Measurements from ENCODE around the gene CBY1. TPM values are rescaled to one million over a fixed set of nuclear protein-coding genes. Genes with fewer than 3 reads are reported as not detected.

Gene CBY1
- total and polyA plus RNA-seq, 10 of the 15 experiments (the other 5 are each of a cell fraction or from before 2014, with no cell fraction given) = 7.3 to 18.6 (median 11.9) TPM

- H3K36me3 ChIP-seq (ENCODE audit: control insufficient read depth in 2 of 2, insufficient read depth in 2 of 2, low read length in 1 of 2) = no peaks in the 10 kb centered on the region; a peak in 1 of 4 replicates
- FAIRE-seq (no peak), ATAC-seq (no peak), DNase-seq (ENCODE audit: low read depth, low spot score) (no peak)
- in situ Hi-C loops (cut with MboI) (no loop called here), intact Hi-C loops (cut with micrococcal nuclease; ENCODE audit: unreplicated experiment) (no loop called here)
- BruUV-seq (replicated peaks) = no TSS peak
- no peak overlapping the region for H2AFZ ChIP-seq (ENCODE audit: control insufficient read depth, low read depth, low read length)
- H4K20me1 ChIP-seq (ENCODE audit: control insufficient read depth, insufficient read depth) = no peaks in the 10 kb centered on the region
- ChIA-PET POLR2A (no interaction called here), RAD21 (ENCODE audit: unreplicated experiment) (no interaction called here), SMC1A (ENCODE audit: uncharacterized antibody, unreplicated experiment) (no interaction called here), CTCF (no interaction called here)
- TF ChIP-seq SPI1 (IDR thresholded peaks at IDR 0.05; ENCODE audit: borderline replicate concordance, insufficient read depth, low read depth, low read length) (no peak), HDAC6 (IDR thresholded peaks at IDR 0.05; ENCODE audit: unreplicated experiment) (no peak)
- H3K9ac ChIP-seq (ENCODE audit: control insufficient read depth, insufficient read depth, low read length) = no peak overlapping the region
- H3K4me3 ChIP-seq = no peak overlapping the region
- no peaks in the 10 kb centered on the region for H3K9me3 ChIP-seq (replicated peaks; ENCODE audit: control insufficient read depth, insufficient read depth, low read length)
- H3K27me3 ChIP-seq (replicated peaks in 1 of 2; ENCODE audit: control insufficient read depth in 2 of 2, insufficient read depth in 2 of 2, low read length in 1 of 2) = no peaks in the 10 kb centered on the region
- no peaks in the 10 kb centered on the region for H3K4me1 ChIP-seq (ENCODE audit: control insufficient read depth, insufficient read depth, low read length)
- no peaks in the 10 kb centered on the region for H3K79me2 ChIP-seq (ENCODE audit: control insufficient read depth, insufficient read depth, low read length)
- no peak overlapping the region for H3K4me2 ChIP-seq (ENCODE audit: control insufficient read depth, insufficient read depth)
- H3K27ac ChIP-seq (ENCODE audit: control insufficient read depth, insufficient read depth) = no peak overlapping the region
- 98% methylated on average over 3 of the region's 3 CpGs for WGBS (ENCODE audit: insufficient coverage, insufficient replicate concordance, low lambda C conversion rate, missing lambda C conversion rate)
These were observed 19.4 kb downstream of the CBY1 start for GRCh38 chr22:38675833-38676232.

- Histone ChIP-seq H2AFZ (ENCODE audit: control insufficient read depth, low read depth, low read length) (peak within 1 kb of the TSS; percentile 91), H3K4me1 (ENCODE audit: control insufficient read depth, insufficient read depth, low read length) (no peaks in the 10 kb centered on the region; the same call in 1 of the 2 replicates), H3K79me2 (ENCODE audit: control insufficient read depth, insufficient read depth, low read length) (peaks cover 12% of the 10 kb centered on the region), H3K4me3 (peak within 1 kb of the TSS; percentile 88), H3K36me3 (ENCODE audit: control insufficient read depth in 2 of 2, insufficient read depth in 2 of 2, low read length in 1 of 2) (peaks cover 10 to 13% of the 10 kb centered on the region in 2 experiments; a peak in 3 of 4 replicates), H3K27me3 (replicated peaks in 1 of 2; ENCODE audit: control insufficient read depth in 2 of 2, insufficient read depth in 2 of 2, low read length in 1 of 2) (no peaks in the 10 kb centered on the region), H3K9me3 (replicated peaks; ENCODE audit: control insufficient read depth, insufficient read depth, low read length) (no peaks in the 10 kb centered on the region; the same call in 2 of the 3 replicates), H3K4me2 (ENCODE audit: control insufficient read depth, insufficient read depth) (peak within 1 kb of the TSS; percentile 90), H4K20me1 (ENCODE audit: control insufficient read depth, insufficient read depth) (no peaks in the 10 kb centered on the region), H3K9ac (ENCODE audit: control insufficient read depth, insufficient read depth, low read length) (peak within 1 kb of the TSS; percentile 85), H3K27ac (ENCODE audit: control insufficient read depth, insufficient read depth) (peak within 1 kb of the TSS; percentile 81)
- ATAC-seq (peak; percentile 100), DNase-seq (ENCODE audit: low read depth, low spot score) (peak; percentile 53), FAIRE-seq (peak; percentile 79)
- CTCF ChIA-PET = interaction anchor here (0.6 to 4.3 kb wide), 16 partner anchors 8 to 626 kb away, joined by 3 to 45 read pairs (median 4); partner anchors contain the start of genes CBY1, FAM227A and JOSD1
- POLR2A ChIA-PET = interaction anchor here (0.6 to 4.2 kb wide), 9 partner anchors 11 to 190 kb away, joined by 3 to 43 read pairs (median 3); partner anchors contain the start of genes CBX6 and GTPBP1
- BruUV-seq (replicated peaks) = no TSS peak
- under 1% methylated on average over 56 of the region's 60 CpGs for WGBS (ENCODE audit: insufficient coverage, insufficient replicate concordance, low lambda C conversion rate, missing lambda C conversion rate)
- SMC1A ChIA-PET (ENCODE audit: uncharacterized antibody, unreplicated experiment) = interaction anchor here (0.8 to 4.4 kb wide), 10 partner anchors 11 to 629 kb away, joined by 3 to 43 read pairs (median 4); partner anchors contain the start of genes GTPBP1 and JOSD1
- RAD21 ChIA-PET (ENCODE audit: unreplicated experiment) = interaction anchor here (0.7 to 2.3 kb wide), 8 partner anchors 12 to 29 kb away, joined by 3 to 14 read pairs (median 4); partner anchors contain the start of genes CBY1, GTPBP1 and JOSD1
- in situ Hi-C loops (cut with MboI) (no loop called here), intact Hi-C loops (cut with micrococcal nuclease; ENCODE audit: unreplicated experiment) (loop anchor here (1.0 to 2.0 kb wide), 2 partner anchors 25 to 629 kb away; partner anchors contain the start of genes CBY1 and FAM227A)
- no peak for TF ChIP-seq ZNF274 (IDR thresholded peaks at IDR 0.05; ENCODE audit: insufficient read depth, insufficient read length)
- peak; percentile 48; the same call in 1 of the 2 replicates for TF ChIP-seq NFIC (IDR thresholded peaks at IDR 0.05; ENCODE audit: low read depth, low read length)
- peak; percentile 87 for TF ChIP-seq MAX (IDR thresholded peaks at IDR 0.05; ENCODE audit: low read depth, low read length)
- TF ChIP-seq IRF5 (IDR thresholded peaks at IDR 0.05; ENCODE audit: borderline replicate concordance) = no peak
- TF ChIP-seq STAT1 (conservative IDR thresholded peaks at IDR 0.05) = 0 out of 2 replicates have a peak, but pooled peaks have one; percentile 72
- TF ChIP-seq NBN (IDR thresholded peaks at IDR 0.05) = peak; percentile 92
- no peak for TF ChIP-seq USF1 (IDR thresholded peaks at IDR 0.05; ENCODE audit: borderline replicate concordance, extremely low read length, insufficient read depth, low read depth, low read length)
- TF ChIP-seq RB1 (IDR thresholded peaks at IDR 0.05; ENCODE audit: borderline replicate concordance) = peak; percentile 90; the same call in 1 of the 2 replicates
- TF ChIP-seq IRF4 (IDR thresholded peaks at IDR 0.05; ENCODE audit: low read depth, low read length) = no peak
These were observed 25.3 kb downstream of the CBY1 start, which contains the start of gene TOMM22 for GRCh38 chr22:38681582-38682335. TSS of gene TOMM22 (plus strand) at chr22:38681957. CDS start at chr22:38681979, 22 bp downstream.
